Measurements from ENCODE around the gene MAGOH.

MAGOH gene

DNA sequence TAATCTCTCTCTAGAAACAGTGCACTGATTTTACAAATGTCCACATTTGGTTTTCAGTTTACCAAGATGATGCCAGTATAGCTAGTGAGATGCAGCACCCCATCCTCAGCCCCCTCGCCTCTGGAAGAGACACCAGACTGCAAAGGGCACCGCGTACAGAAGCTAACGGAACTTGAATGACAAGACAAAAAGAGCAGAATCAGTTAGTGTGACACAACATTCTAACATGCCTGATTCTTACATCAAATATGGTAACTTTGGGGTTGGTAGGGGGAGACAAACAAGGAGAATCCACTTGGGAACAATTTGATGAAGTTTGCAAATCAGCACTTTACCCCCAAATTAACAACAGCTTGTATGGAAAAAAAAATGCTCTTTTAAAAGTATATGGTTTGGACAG lies 4.1 kb upstream of the MAGOH start:
- no peak overlapping the region for H3K27ac ChIP-seq (ENCODE audit: low read depth, low read length, poor library complexity, severe bottlenecking)
- peaks cover 3% of the 10 kb centered on the region; the same call in 1 of the 2 replicates for H3F3A ChIP-seq (ENCODE audit: insufficient read depth, low read length)
- no peak overlapping the region for H3K9ac ChIP-seq (ENCODE audit: low read length)
- no peaks in the 10 kb centered on the region for H3K27me3 ChIP-seq (ENCODE audit: insufficient read depth, low read length)
- TF ChIP-seq, protein P1, sequence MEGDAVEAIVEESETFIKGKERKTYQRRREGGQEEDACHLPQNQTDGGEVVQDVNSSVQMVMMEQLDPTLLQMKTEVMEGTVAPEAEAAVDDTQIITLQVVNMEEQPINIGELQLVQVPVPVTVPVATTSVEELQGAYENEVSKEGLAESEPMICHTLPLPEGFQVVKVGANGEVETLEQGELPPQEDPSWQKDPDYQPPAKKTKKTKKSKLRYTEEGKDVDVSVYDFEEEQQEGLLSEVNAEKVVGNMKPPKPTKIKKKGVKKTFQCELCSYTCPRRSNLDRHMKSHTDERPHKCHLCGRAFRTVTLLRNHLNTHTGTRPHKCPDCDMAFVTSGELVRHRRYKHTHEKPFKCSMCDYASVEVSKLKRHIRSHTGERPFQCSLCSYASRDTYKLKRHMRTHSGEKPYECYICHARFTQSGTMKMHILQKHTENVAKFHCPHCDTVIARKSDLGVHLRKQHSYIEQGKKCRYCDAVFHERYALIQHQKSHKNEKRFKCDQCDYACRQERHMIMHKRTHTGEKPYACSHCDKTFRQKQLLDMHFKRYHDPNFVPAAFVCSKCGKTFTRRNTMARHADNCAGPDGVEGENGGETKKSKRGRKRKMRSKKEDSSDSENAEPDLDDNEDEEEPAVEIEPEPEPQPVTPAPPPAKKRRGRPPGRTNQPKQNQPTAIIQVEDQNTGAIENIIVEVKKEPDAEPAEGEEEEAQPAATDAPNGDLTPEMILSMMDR (IDR thresholded peaks at IDR 0.05; ENCODE audit: low read length) = no peak
- no peak for TF ChIP-seq EZH2 (IDR thresholded peaks at IDR 0.05; ENCODE audit: borderline replicate concordance, low read length)
- H3K9me3 ChIP-seq (ENCODE audit: low read length) = no peaks in the 10 kb centered on the region
- H3K4me3 ChIP-seq (ENCODE audit: low read depth, low read length, poor library complexity, severe bottlenecking) = no peak overlapping the region
- no peak overlapping the region for H2AFZ ChIP-seq (ENCODE audit: low read length)
- H4K20me1 ChIP-seq (ENCODE audit: insufficient read depth, low read length) = no peaks in the 10 kb centered on the region
- H3K9me2 ChIP-seq (ENCODE audit: low read depth, low read length) = no peaks in the 10 kb centered on the region
- peaks cover 33% of the 10 kb centered on the region for H3K36me3 ChIP-seq (ENCODE audit: insufficient read depth, low read length)
- peaks cover 8% of the 10 kb centered on the region for H3K79me2 ChIP-seq (ENCODE audit: insufficient read depth, low read length)
- H3K4me1 ChIP-seq (ENCODE audit: insufficient read depth, low read length, severe bottlenecking) = peaks cover 12% of the 10 kb centered on the region
- no peak overlapping the region for H3K4me2 ChIP-seq (ENCODE audit: low read length)

DNA sequence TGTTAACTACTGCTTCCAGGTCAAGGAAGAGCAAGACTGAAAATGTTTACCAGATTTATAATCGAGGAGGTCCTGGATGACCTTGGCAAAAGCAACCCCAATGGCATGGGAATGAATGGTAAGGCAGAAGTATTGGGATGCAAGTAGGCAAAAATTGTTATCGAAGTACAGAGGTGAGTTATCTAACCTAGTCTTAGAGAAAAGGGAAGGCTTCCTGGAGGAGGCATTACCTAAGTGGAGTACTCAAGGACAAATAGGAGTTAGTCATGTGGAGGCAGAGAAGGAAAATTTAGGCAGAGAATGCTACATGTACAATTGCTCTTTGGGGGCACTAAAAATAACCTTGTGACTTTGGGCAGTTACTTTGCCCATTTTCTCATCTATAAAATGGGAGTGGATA lies 3.5 kb upstream of the MAGOH start:
- no peaks in the 10 kb centered on the region for H3K9me2 ChIP-seq (ENCODE audit: low read depth, low read length)
- H3K4me1 ChIP-seq (ENCODE audit: insufficient read depth, low read length, severe bottlenecking) = peaks cover 17% of the 10 kb centered on the region

DNA sequence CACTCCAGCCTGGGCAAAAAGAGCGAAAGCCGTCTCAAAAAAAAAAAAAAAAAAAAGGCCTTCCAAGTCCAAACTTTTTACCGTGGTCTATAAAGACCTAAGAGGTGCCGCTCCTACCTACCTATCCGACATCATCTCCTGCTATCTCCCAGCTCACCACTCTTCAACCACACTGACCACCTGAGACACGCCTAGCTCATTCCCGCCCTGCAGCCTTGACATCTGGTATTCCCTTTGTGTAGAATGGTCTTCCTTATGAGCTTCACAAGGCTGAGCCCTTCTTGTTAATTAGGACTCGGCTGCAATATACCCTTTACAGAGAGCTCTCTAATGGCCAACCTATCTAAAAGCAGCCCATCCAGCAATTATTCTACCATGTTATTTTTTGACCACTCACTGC lies 680 bp downstream of the MAGOH start:
- no peak for TF ChIP-seq EZH2 (IDR thresholded peaks at IDR 0.05; ENCODE audit: borderline replicate concordance, low read length)
- TF ChIP-seq, protein P1 (IDR thresholded peaks at IDR 0.05; ENCODE audit: low read length) = no peak
- Histone ChIP-seq H3K9me2 (ENCODE audit: low read depth, low read length) (no peaks in the 10 kb centered on the region), H4K20me1 (ENCODE audit: insufficient read depth, low read length) (no peaks in the 10 kb centered on the region), H3K4me2 (ENCODE audit: low read length) (peak overlapping the region; percentile 97), H3K36me3 (ENCODE audit: insufficient read depth, low read length) (peaks cover 36% of the 10 kb centered on the region), H3K27ac (ENCODE audit: low read depth, low read length, poor library complexity, severe bottlenecking) (no peak overlapping the region), H3K4me3 (ENCODE audit: low read depth, low read length, poor library complexity, severe bottlenecking) (peak overlapping the region; percentile 97), H3K9me3 (ENCODE audit: low read length) (no peaks in the 10 kb centered on the region), H3K79me2 (ENCODE audit: insufficient read depth, low read length) (peaks cover 10% of the 10 kb centered on the region), H3K27me3 (ENCODE audit: insufficient read depth, low read length) (no peaks in the 10 kb centered on the region), H3K4me1 (ENCODE audit: insufficient read depth, low read length, severe bottlenecking) (peaks cover 19% of the 10 kb centered on the region), H3F3A (ENCODE audit: insufficient read depth, low read length) (no peaks in the 10 kb centered on the region), H3K9ac (ENCODE audit: low read length) (peak overlapping the region; percentile 94), H2AFZ (ENCODE audit: low read length) (no peak overlapping the region)

More for the DNA sequence above, 3.5 kb upstream of the MAGOH start:
- H3K27me3 ChIP-seq (ENCODE audit: insufficient read depth, low read length) = no peaks in the 10 kb centered on the region
- H3K36me3 ChIP-seq (ENCODE audit: insufficient read depth, low read length) = peaks cover 27% of the 10 kb centered on the region
- no peak overlapping the region for H3K27ac ChIP-seq (ENCODE audit: low read depth, low read length, poor library complexity, severe bottlenecking)
- H3F3A ChIP-seq (ENCODE audit: insufficient read depth, low read length) = peaks cover 3% of the 10 kb centered on the region; the same call in 1 of the 2 replicates
- H2AFZ ChIP-seq (ENCODE audit: low read length) = no peak overlapping the region
- H3K4me3 ChIP-seq (ENCODE audit: low read depth, low read length, poor library complexity, severe bottlenecking) = no peak overlapping the region
- no peaks in the 10 kb centered on the region for H3K9me3 ChIP-seq (ENCODE audit: low read length)
- no peak overlapping the region for H3K4me2 ChIP-seq (ENCODE audit: low read length)
- no peak for TF ChIP-seq EZH2 (IDR thresholded peaks at IDR 0.05; ENCODE audit: borderline replicate concordance, low read length)
- TF ChIP-seq, protein P1 (IDR thresholded peaks at IDR 0.05; ENCODE audit: low read length) = no peak
- no peak overlapping the region for H3K9ac ChIP-seq (ENCODE audit: low read length)
- H3K79me2 ChIP-seq (ENCODE audit: insufficient read depth, low read length) = peaks cover 10% of the 10 kb centered on the region
- no peaks in the 10 kb centered on the region for H4K20me1 ChIP-seq (ENCODE audit: insufficient read depth, low read length)
